ENCODE measurements around the gene FRMPD4.
A peak's percentile ranks its signal among the peaks of the same experiment; 100 is the strongest.

FRMPD4 gene

GRCh38 chrX:12206413-12206812 lies 68.1 kb downstream of the FRMPD4 start:
- no peak for DNase-seq (ENCODE audit: low read depth)
- H3K4me3 ChIP-seq (ENCODE audit: low read length): no peak overlapping the region
- TF ChIP-seq CTCF (IDR thresholded peaks at IDR 0.05; ENCODE audit: insufficient read depth, low read depth, low read length, missing control alignments): no peak

- peak; percentile 48 for DNase-seq (ENCODE audit: low read depth)
- TF ChIP-seq CTCF (IDR thresholded peaks at IDR 0.05; ENCODE audit: insufficient read depth, low read depth, low read length, missing control alignments): no peak
- H3K4me3 ChIP-seq (ENCODE audit: low read length): no peak overlapping the region
Measured at GRCh38 chrX:12210196-12210815, 72.0 kb downstream of the FRMPD4 start.

DNA sequence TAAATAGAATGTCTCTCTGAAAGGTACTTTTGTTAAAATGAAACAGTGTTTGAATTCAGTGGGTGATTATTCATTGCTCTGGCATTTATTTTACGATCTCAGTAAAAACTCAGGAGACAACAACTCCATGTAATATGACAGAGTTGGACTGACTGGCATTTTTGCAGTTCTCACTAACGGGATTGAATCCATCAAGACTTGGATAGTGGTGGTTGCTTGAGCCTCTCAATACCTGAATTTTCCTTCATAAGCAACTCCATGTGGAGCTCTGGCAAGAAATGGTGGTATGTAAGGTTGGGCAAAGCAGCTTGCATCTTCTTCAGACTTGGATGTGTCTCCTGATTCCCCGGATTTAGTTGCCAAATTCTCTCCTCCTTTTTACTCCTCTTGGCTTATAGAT lies 72.7 kb downstream of the FRMPD4 start:
- peak; percentile 1 for DNase-seq (ENCODE audit: low read depth)
- no peak for TF ChIP-seq CTCF (IDR thresholded peaks at IDR 0.05; ENCODE audit: insufficient read depth, low read depth, low read length, missing control alignments)

GRCh38 chrX:12223650-12224049 lies 85.4 kb downstream of the FRMPD4 start:
- no peak for TF ChIP-seq CTCF (IDR thresholded peaks at IDR 0.05; ENCODE audit: insufficient read depth, low read depth, low read length, missing control alignments)
- H3K4me3 ChIP-seq (ENCODE audit: low read length): no peak overlapping the region
- DNase-seq (ENCODE audit: low read depth): peak; percentile 73

More for the DNA sequence above, 72.7 kb downstream of the FRMPD4 start:
- no peak overlapping the region for H3K4me3 ChIP-seq (ENCODE audit: low read length)

GRCh38 chrX:12225107-12225506 lies 86.8 kb downstream of the FRMPD4 start:
- no peak for DNase-seq (ENCODE audit: low read depth)
- no peak for TF ChIP-seq CTCF (IDR thresholded peaks at IDR 0.05; ENCODE audit: insufficient read depth, low read depth, low read length, missing control alignments)
- H3K4me3 ChIP-seq (ENCODE audit: low read length): no peak overlapping the region

GRCh38 chrX:12227412-12228041 lies 89.3 kb downstream of the FRMPD4 start:
- DNase-seq (ENCODE audit: low read depth): no peak
- no peak overlapping the region for H3K4me3 ChIP-seq (ENCODE audit: low read length)
- no peak for TF ChIP-seq CTCF (IDR thresholded peaks at IDR 0.05; ENCODE audit: insufficient read depth, low read depth, low read length, missing control alignments)

- DNase-seq (ENCODE audit: low read depth): no peak
- no peak overlapping the region for H3K4me3 ChIP-seq (ENCODE audit: low read length)
- TF ChIP-seq CTCF (IDR thresholded peaks at IDR 0.05; ENCODE audit: insufficient read depth, low read depth, low read length, missing control alignments): no peak
Measured at GRCh38 chrX:12228862-12229261, 90.6 kb downstream of the FRMPD4 start.
